Gastroesophageal sphincter (tissue), 3 donors: ENCODE measurements around the gene PLEKHA8.

Experiments
- CTCF ChIP-seq, 4 experiments: fragments of 200-600 bp in 2 of 4; fragments of 450-650 bp in 2 of 4; sonication (generic) in 1 of 4; IDR thresholded peaks; one replicate each; pipeline ENCODE4 v1.5.1; 2017 to 2019; ENCODE audit warnings: antibody characterized with exemption in 4 of 4, mild to moderate bottlenecking in 2 of 4, moderate library complexity in 2 of 4
- POLR2A ChIP-seq, 2 donors: fragments of 450-650 bp; IDR thresholded peaks; one replicate each; pipeline ENCODE4 v1.6.1; 2017; ENCODE audit warnings: antibody characterized with exemption in 2 of 2, mild to moderate bottlenecking in 2 of 2, moderate library complexity in 1 of 2

- TF ChIP-seq CTCF (IDR thresholded peaks at IDR 0.05) (no peak), POLR2A (IDR thresholded peaks at IDR 0.05) (no peak)
Measured at GRCh38 chr7:30046127-30046770, 18.0 kb downstream of the PLEKHA8 start.
